ENCODE data around the gene EARS2. TPM values are rescaled to one million over a fixed set of nuclear protein-coding genes. Genes with fewer than 3 reads are reported as not detected.

EARS2 gene
- total and polyA plus RNA-seq, 9 of the 15 experiments (the other 6 are each of a cell fraction or from before 2014, with no cell fraction given), result 17.6 to 58.6 (median 36.3) TPM

DNA sequence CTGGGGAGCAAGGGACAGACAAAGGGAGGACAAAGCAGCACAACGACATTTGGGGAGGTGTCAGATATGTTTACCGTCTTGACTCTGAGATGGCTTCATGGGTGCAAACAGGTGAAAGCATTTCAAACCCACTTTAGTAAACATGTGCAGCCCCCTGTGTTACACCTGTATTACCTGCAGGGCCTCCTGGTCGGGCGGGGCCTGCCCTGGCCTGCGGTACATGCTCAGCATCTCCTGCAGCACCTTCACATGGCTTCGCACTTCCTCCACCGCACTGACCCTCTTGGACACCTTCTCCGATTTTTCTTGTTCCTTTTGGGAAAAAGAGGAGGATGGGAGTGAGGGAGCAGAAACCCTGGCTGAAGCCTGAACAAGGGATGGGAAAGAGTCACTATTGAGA is 71.3 kb downstream of the EARS2 start:
- ATAC-seq (no peak), DNase-seq (ENCODE audit: extremely low read depth in 1 of 4, low spot score in 3 of 4) (no peak), FAIRE-seq (no peak)
- H3K4me3 ChIP-seq, result no peak overlapping the region
- CTCF ChIA-PET (ENCODE audit: low intra/inter-chr PET ratio), result interaction anchor here (0.5 kb wide), 1 partner anchor 10 kb away, joined by 3 read pairs; no protein-coding TSS in a partner anchor
- no peak overlapping the region for H3K27ac ChIP-seq (ENCODE audit: extremely low read depth, low read depth, low read length)
- BruUV-seq (replicated peaks), result no TSS peak
- peaks cover 92% of the 10 kb centered on the region for H3K36me3 ChIP-seq (ENCODE audit: control insufficient read depth, insufficient read depth, low read length)
- H3K27me3 ChIP-seq (ENCODE audit: control insufficient read depth in 2 of 2, insufficient read depth in 2 of 2, low read length in 2 of 2), result no peaks in the 10 kb centered on the region
- no peak overlapping the region for H2AFZ ChIP-seq (ENCODE audit: low read depth, low read length)
- in situ Hi-C loops (cut with MboI) (no loop called here), intact Hi-C loops (cut with micrococcal nuclease) (no loop called here)
- no peaks in the 10 kb centered on the region for H3K79me2 ChIP-seq (ENCODE audit: control insufficient read depth, insufficient read depth, low read length)
- TF ChIP-seq NR1H2 (CRISPR knock-in tag; IDR thresholded peaks at IDR 0.05), result no peak
- no peak for TF ChIP-seq RBBP5 (IDR thresholded peaks at IDR 0.05; ENCODE audit: borderline replicate concordance, insufficient read depth, low read length, poor library complexity, severe bottlenecking)
- no peak for TF ChIP-seq ZNF274 (IDR thresholded peaks at IDR 0.05; ENCODE audit: borderline replicate concordance, low read depth, low read length)
- no peak for TF ChIP-seq RB1 (IDR thresholded peaks at IDR 0.05; ENCODE audit: low read depth)
- no peak for TF ChIP-seq ZNF764 (CRISPR knock-in tag; IDR thresholded peaks at IDR 0.05; ENCODE audit: low read depth)
- TF ChIP-seq FIP1L1 (IDR thresholded peaks at IDR 0.05; ENCODE audit: low read depth, low read length, poor library complexity, severe bottlenecking), result no peak
- no peak for TF ChIP-seq ADNP (tag; IDR thresholded peaks at IDR 0.05)
- no peak for TF ChIP-seq NR3C1 (CRISPR knock-in tag; IDR thresholded peaks at IDR 0.05)
- no peak for TF ChIP-seq CBFA2T2 (conservative IDR thresholded peaks at IDR 0.05)
- TF ChIP-seq ZFP30 (CRISPR knock-in tag; IDR thresholded peaks at IDR 0.05; ENCODE audit: borderline replicate concordance), result no peak
- no peak for TF ChIP-seq SMARCB1 (IDR thresholded peaks at IDR 0.05; ENCODE audit: insufficient read length, low read depth)
- TF ChIP-seq ZNF239 (CRISPR knock-in tag; IDR thresholded peaks at IDR 0.05), result no peak
- TF ChIP-seq ZNF408 (CRISPR knock-in tag; IDR thresholded peaks at IDR 0.05; ENCODE audit: low read depth), result no peak
- TF ChIP-seq, protein P1, sequence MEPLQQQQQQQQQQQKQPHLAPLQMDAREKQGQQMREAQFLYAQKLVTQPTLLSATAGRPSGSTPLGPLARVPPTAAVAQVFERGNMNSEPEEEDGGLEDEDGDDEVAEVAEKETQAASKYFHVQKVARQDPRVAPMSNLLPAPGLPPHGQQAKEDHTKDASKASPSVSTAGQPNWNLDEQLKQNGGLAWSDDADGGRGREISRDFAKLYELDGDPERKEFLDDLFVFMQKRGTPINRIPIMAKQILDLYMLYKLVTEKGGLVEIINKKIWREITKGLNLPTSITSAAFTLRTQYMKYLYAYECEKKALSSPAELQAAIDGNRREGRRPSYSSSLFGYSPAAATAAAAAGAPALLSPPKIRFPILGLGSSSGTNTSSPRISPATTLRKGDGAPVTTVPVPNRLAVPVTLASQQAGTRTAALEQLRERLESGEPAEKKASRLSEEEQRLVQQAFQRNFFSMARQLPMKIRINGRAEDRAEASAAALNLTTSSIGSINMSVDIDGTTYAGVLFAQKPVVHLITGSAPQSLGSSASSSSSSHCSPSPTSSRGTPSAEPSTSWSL (CRISPR knock-in tag; IDR thresholded peaks at IDR 0.05; ENCODE audit: borderline replicate concordance), result no peak
- TF ChIP-seq, protein P2, sequence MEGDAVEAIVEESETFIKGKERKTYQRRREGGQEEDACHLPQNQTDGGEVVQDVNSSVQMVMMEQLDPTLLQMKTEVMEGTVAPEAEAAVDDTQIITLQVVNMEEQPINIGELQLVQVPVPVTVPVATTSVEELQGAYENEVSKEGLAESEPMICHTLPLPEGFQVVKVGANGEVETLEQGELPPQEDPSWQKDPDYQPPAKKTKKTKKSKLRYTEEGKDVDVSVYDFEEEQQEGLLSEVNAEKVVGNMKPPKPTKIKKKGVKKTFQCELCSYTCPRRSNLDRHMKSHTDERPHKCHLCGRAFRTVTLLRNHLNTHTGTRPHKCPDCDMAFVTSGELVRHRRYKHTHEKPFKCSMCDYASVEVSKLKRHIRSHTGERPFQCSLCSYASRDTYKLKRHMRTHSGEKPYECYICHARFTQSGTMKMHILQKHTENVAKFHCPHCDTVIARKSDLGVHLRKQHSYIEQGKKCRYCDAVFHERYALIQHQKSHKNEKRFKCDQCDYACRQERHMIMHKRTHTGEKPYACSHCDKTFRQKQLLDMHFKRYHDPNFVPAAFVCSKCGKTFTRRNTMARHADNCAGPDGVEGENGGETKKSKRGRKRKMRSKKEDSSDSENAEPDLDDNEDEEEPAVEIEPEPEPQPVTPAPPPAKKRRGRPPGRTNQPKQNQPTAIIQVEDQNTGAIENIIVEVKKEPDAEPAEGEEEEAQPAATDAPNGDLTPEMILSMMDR (IDR thresholded peaks at IDR 0.05 in 2 of 3, conservative IDR thresholded peaks at IDR 0.05 in 1 of 3; ENCODE audit: insufficient read depth in 2 of 3, low read depth in 1 of 3, low read length in 3 of 3), result no peak
- no peak for TF ChIP-seq SRSF3 (IDR thresholded peaks at IDR 0.05; ENCODE audit: insufficient read depth, low read length)
- TF ChIP-seq RFX7 (CRISPR knock-in tag; IDR thresholded peaks at IDR 0.05), result no peak
- no peak for TF ChIP-seq RFX1 (IDR thresholded peaks at IDR 0.05)
- TF ChIP-seq GABPA (tag; conservative IDR thresholded peaks at IDR 0.05; ENCODE audit: low read depth), result no peak
- TF ChIP-seq TARDBP (IDR thresholded peaks at IDR 0.05), result no peak
- POLR2A ChIA-PET, result interaction anchor here (0.6 kb wide), 1 partner anchor 61 kb away, joined by 3 read pairs; no protein-coding TSS in a partner anchor
- H3K9me3 ChIP-seq (replicated peaks; ENCODE audit: control insufficient read depth, insufficient read depth, low read depth, low read length), result no peaks in the 10 kb centered on the region
- H3K4me2 ChIP-seq (ENCODE audit: insufficient read depth, low read length), result no peak overlapping the region
- no peak overlapping the region for H3K9ac ChIP-seq (ENCODE audit: insufficient read depth in 1 of 2, low read depth in 2 of 2, low read length in 2 of 2)
- H4K20me1 ChIP-seq (replicated peaks; ENCODE audit: control insufficient read depth, insufficient read depth, low read length), result peaks cover 4% of the 10 kb centered on the region; the same call in 1 of the 2 replicates
- peaks cover 2% of the 10 kb centered on the region for H3K9me1 ChIP-seq (ENCODE audit: control insufficient read depth, insufficient read depth, low read length)
- no peaks in the 10 kb centered on the region for H3K4me1 ChIP-seq (replicated peaks in 1 of 2; ENCODE audit: control insufficient read depth in 2 of 2, insufficient read depth in 2 of 2, low read length in 2 of 2)
- 87% methylated on average over 8 of the region's 8 CpGs for WGBS (ENCODE audit: insufficient coverage, low coverage, missing lambda C conversion rate)
